IPS DF 19.7 (cell line): ENCODE data around the gene CFL2.
A peak's percentile ranks its signal among the peaks of the same experiment; 100 is the strongest.
"Not testable (repeated sequence)": the region's sequence is repeated elsewhere in the genome, so short reads cannot be mapped to it uniquely, and the experiment has no call there.

ENCODE experiments used
- DNase-seq: peaks from one replicate; pipeline ENCODE4 v3.0.0-alpha.2; 2013; ENCODE audit warnings: low read depth, low spot score

The CFL2 gene

GRCh38 chr14:34711796-34712712, 2.3 kb downstream of the CFL2 start:
- DNase-seq, result no peak

- no peak for DNase-seq
Measured at GRCh38 chr14:34711169-34711568, 3.2 kb downstream of the CFL2 start.

GRCh38 chr14:34710744-34711143, 3.6 kb downstream of the CFL2 start:
- no peak for DNase-seq

DNA sequence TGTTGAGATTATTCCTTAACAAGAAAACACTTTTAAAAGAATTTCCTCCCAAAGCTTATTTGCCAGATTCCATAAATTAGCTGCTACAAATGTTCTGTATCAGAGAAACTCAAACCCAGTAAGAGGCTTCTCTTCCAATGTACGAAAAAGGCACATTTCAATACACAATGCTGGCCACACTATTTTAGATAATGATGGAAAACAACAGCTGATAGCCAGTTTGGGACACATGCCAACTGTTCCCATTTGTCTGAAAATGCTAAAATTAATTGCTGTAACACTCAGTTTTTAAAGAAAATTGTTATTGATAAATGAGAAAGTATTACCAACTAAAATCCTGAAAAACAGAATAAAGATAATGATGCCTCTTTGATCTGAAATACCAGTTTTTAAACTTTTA, 4.4 kb downstream of the CFL2 start:
- DNase-seq, result no peak

- no peak for DNase-seq
Measured at GRCh38 chr14:34707722-34708121, 6.7 kb downstream of the CFL2 start.

DNA sequence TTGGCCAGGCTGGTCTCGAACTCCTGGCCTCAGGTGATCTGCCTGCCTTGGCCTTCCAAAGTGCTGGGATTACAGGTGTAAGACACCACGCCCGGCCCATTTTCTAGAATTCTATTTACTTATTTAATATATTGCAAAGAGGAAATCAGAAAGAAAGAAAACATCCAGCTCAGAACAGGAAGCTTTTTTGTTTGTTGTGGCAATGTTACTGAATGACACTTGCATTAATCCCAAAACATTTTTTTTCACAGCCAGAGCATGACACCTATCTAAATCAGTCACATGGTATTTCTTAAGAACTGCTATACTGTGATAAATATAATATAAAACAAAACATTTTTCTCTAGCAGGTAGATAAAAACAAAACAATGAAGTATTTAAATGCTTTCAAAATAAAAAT, 12.6 kb downstream of the CFL2 start:
- no peak for DNase-seq

GRCh38 chr14:34700622-34701130, 13.7 kb downstream of the CFL2 start:
- DNase-seq, result no peak

- DNase-seq, result no peak
Measured at GRCh38 chr14:34699873-34700621, 14.3 kb downstream of the CFL2 start.

GRCh38 chr14:34694216-34694615, 20.2 kb downstream of the CFL2 start:
- DNase-seq, result not testable (repeated sequence)

GRCh38 chr14:34693228-34693939, 21.0 kb downstream of the CFL2 start:
- peak; percentile 78 for DNase-seq

DNA sequence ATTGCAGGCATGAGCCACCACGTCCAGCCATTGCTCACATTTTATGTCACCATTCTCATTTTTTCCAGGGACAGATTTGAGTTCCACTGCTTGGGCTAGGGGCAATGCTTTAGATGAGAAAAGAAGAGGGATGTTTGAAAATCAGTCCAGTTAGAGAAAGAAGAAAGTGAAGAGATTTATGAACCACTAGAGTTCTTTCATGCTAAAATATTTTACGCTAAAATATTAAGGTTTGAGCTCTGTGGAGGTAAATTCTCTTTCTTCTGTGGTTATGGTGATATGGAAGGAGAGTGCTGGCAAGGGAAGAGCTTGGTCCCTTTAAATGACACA, 21.5 kb downstream of the CFL2 start:
- no peak for DNase-seq

DNA sequence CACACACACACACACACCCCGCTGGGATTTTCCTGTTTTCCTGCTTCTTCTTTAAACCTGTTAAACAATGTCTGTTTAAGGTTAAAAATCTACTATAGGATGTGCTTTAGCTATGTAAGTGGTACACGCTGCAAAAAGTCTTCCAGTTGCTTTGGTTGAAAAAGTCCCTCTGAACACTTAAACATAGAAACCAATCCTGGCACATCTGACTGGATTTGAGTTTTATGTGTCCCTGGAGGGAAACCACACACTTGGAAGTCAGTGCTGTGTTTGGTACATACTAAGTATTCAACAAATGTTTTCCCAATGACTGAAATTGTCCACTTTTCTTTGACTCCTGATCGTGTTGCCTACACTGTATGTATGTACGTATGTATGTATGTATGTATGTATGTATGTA, 22.0 kb downstream of the CFL2 start:
- no peak for DNase-seq

DNA sequence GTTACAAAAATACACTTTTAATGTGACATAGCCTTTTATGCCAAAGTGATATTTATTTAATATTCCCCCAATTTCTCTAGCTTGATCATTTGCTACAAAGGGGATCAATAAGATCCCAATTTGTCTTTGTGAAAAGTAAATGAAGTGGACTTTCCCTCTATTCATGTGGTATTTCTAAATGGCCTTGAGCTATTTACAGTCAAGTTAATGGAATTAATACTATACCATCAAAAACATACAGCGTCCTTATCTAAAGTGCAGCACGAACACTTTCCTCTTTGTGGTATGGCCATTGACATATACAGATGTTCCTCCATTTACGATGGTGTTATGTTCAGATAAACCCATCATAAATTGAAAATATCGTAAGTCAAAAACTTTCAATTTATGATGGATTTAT, 23.2 kb downstream of the CFL2 start:
- no peak for DNase-seq

- no peak for DNase-seq
Measured at GRCh38 chr14:34688470-34689206, 25.8 kb downstream of the CFL2 start.

GRCh38 chr14:34685819-34686428, 28.5 kb downstream of the CFL2 start:
- DNase-seq, result peak; percentile 5

DNA sequence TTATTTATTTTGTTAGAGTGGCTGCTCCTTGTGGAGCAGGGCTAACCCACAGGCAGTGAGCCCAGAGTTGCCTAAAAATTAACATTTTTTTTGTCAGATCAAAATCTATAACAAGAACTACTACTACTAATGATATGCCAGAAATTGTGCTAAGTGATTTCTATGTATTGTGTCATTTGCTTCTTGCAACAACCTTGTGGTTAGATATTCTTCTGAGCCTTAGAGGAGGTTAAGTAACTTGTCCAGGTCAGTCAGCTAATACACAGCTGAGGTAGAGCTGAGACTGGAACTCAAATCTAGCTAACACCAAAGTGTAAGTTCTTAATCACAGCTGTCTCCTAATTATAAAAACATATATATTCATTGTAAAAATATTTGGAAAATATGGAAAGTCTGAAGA, 29.8 kb downstream of the CFL2 start:
- no peak for DNase-seq

DNA sequence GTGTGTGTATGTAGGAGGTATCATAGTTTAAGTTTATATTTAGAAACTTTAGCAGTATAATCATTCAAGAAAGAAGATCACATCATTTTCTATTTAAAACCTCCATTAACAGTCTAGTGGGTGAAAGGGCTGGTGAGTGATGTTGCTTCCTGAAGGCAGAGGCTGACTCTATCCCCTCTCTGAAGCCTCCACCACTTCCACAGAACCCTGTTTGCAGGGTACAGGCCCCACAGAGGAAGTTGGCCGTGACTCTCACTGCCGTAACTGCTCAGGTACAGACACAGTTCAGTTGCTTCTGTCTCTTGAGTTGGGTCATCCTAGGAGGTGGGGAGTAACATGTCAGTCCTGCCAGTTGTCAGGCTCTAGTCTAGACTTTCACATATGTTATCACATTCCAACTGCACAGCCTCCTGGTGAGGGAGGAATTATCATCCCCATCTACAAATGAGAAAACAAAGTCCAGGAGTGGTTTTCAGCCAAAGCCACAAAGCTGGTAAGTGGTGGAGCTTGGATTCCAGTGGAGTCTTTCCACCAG, 31.5 kb downstream of the CFL2 start:
- no peak for DNase-seq

GRCh38 chr14:34680806-34681479, 33.5 kb downstream of the CFL2 start:
- no peak for DNase-seq

DNA sequence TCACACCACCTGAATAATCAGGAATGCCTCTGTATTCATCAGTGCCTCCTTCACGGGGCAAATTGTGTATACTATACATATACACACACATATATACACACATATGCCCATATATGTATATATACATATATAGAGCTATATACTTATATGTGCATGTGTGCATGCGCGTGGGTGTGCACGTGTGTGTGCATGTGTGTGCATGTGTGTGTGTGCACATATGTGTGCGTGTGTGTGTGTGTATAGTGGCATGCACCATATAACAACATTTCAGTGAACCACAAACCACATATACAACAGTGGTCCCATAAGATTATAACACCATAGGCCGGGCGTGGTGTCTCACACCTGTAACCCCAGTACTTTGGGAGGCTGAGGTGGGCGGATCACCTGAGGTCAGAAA, 35.7 kb downstream of the CFL2 start:
- DNase-seq, result no peak

DNA sequence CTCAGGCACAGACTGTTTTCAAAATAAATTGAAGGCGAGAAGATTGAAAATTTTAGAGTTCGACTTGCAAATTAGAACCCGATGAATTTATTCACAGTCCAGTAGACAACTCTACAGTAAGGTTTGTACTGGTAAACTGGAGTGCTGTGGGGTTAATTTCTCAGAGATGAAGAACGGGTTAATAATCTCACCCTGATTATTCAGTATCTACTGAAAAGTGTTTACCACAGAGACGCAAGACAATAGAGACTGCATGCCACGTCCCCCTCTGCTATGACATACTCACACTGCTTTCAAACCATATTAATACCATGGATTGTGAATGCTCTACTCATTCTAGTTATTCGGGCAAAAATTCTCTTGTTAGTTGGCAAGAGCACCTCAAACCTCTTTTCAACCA, 36.1 kb downstream of the CFL2 start:
- DNase-seq, result no peak
